GM19351 (cell line): ENCODE data around the gene TSGA10.

Experiments used
- ATAC-seq: cut with Tn5 transposase; IDR thresholded peaks from one replicate; pipeline ENCODE4 v1.9.1; 2021; ENCODE audit warnings: mild to moderate bottlenecking, moderate library complexity; ENCODE audit not compliant: unreplicated experiment

Gene TSGA10

DNA sequence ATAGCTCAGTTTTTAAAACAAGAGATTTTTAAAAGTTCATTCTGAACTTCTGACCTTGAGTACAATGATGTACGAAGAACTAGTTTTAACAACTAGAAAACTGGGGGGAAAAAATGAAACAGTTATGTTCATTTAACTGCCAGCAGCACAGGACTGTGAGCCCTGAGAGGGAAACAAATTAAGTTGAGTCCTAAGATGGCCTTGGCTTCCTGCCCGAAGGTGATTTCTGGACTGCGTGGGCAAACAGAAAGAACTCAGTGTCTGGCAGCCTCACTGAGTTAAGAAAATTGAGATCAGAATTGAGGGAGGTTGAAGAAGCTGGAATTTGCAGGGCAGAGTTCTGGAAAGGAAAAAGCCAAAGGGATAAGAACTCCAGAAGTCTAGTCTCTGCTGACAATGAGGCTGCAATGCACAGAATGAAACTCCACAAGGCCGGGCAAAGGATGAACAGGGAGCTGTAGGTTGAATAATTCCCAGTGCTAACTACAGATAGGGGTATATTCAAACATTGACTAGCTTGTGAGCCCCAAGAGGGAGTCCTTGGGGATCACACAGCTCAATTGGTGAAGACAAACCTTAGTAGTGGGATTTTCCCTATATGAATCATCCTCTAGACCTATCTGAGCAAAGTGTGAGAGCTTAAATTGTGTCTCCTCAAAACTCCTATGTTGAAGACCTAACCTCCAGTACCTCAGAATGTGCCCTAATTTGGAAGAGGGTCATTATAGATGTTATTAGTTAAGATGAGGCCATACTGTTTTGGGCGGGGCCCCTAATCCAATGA, 205.6 kb downstream of the TSGA10 start:
- ATAC-seq: no peak

GRCh38 chr2:98947554-98947953, 207.2 kb downstream of the TSGA10 start:
- no peak for ATAC-seq
